ENCODE measurements around the gene METTL2A. TPM values are rescaled to one million over a fixed set of nuclear protein-coding genes. Genes with fewer than 3 reads are reported as not detected.

METTL2A gene
- total RNA-seq, 1 donor from 2014 or later: 15.6 TPM

Other genes with a start within 250 kb of the METTL2A start
- not detected in 2 replicates for gene EFCAB3, start 43.3 kb upstream of the METTL2A start, total RNA-seq
- 27.4 and 27.6 TPM in 2 replicates for gene TLK2, start 54.9 kb downstream of the METTL2A start, total RNA-seq
- gene MRC2, start 203.8 kb downstream of the METTL2A start, total RNA-seq: 15.0 and 50.4 TPM in 2 replicates